ENCODE measurements around the gene LIPC.

- TF ChIP-seq RARB (CRISPR knock-in tag; IDR thresholded peaks at IDR 0.05) (no peak), ISL1 (CRISPR knock-in tag; IDR thresholded peaks at IDR 0.05) (no peak), OSR1 (CRISPR knock-in tag; IDR thresholded peaks at IDR 0.05) (no peak), CSDC2 (CRISPR knock-in tag; IDR thresholded peaks at IDR 0.05) (no peak), PATZ1 (CRISPR knock-in tag; IDR thresholded peaks at IDR 0.05; ENCODE audit: borderline replicate concordance) (no peak), ZFP3 (CRISPR knock-in tag; IDR thresholded peaks at IDR 0.05) (no peak), CSRNP3 (CRISPR knock-in tag; IDR thresholded peaks at IDR 0.05) (no peak)
Measured at GRCh38 chr15:58569455-58569854, 137.7 kb downstream of the LIPC start.

Measured in SK-N-SH treated with all-trans-retinoic acid at 6 μM for 48 hours (cell line).